ENCODE data around the gene ARHGAP28. TPM values are rescaled to one million over a fixed set of nuclear protein-coding genes. Genes with fewer than 3 reads are reported as not detected.

Gene ARHGAP28
- total RNA-seq, 1 experiment from 2014 or later, result 0.41 TPM

- H3K27ac ChIP-seq (ENCODE audit: low read length), result no peak overlapping the region
- in situ Hi-C loops (cut with HindIII; ENCODE audit: low pct_unique_long_range_greater_than_20kb, low sequenced_read_pairs), result no loop called here
- intact Hi-C loops (cut with micrococcal nuclease; ENCODE audit: unreplicated experiment), result no loop called here
- TF ChIP-seq SIN3A (IDR thresholded peaks at IDR 0.05; ENCODE audit: borderline replicate concordance, insufficient read depth, low read depth, low read length) (no peak), CTCF (IDR thresholded peaks at IDR 0.05) (no peak), POLR2AphosphoS5 (IDR thresholded peaks at IDR 0.05; ENCODE audit: low read depth, low read length) (no peak)
- H3K4me1 ChIP-seq (ENCODE audit: control insufficient read depth, insufficient read depth, low read length), result no peaks in the 10 kb centered on the region
- H3K36me3 ChIP-seq (ENCODE audit: control insufficient read depth, insufficient read depth, low read length), result no peaks in the 10 kb centered on the region
- POLR2A ChIA-PET, result no interaction called here
- no TSS peak for BruUV-seq (replicated peaks)
- no peak overlapping the region for H3K4me3 ChIP-seq (ENCODE audit: low read depth in 2 of 2, low read length in 2 of 2)
- no peaks in the 10 kb centered on the region for H3K27me3 ChIP-seq (ENCODE audit: control insufficient read depth, insufficient read depth, low read length)
- H3K9me3 ChIP-seq (ENCODE audit: control insufficient read depth, insufficient read depth, low read depth, low read length), result no peaks in the 10 kb centered on the region
- DNase-seq (ENCODE audit: low read depth, low spot score) (no peak), ATAC-seq (no peak)
- CTCF ChIA-PET, result no interaction called here
Observed at GRCh38 chr18:6810191-6810590, 80.7 kb downstream of the ARHGAP28 start.

GRCh38 chr18:6811816-6812215, 82.3 kb downstream of the ARHGAP28 start:
- Histone ChIP-seq H3K9me3 (ENCODE audit: control insufficient read depth, insufficient read depth, low read depth, low read length) (no peaks in the 10 kb centered on the region), H3K4me1 (ENCODE audit: control insufficient read depth, insufficient read depth, low read length) (no peaks in the 10 kb centered on the region), H3K4me3 (ENCODE audit: low read depth in 2 of 2, low read length in 2 of 2) (no peak overlapping the region), H3K27me3 (ENCODE audit: control insufficient read depth, insufficient read depth, low read length) (no peaks in the 10 kb centered on the region), H3K27ac (ENCODE audit: low read length) (no peak overlapping the region), H3K36me3 (ENCODE audit: control insufficient read depth, insufficient read depth, low read length) (no peaks in the 10 kb centered on the region)
- POLR2A ChIA-PET, result no interaction called here
- DNase-seq (ENCODE audit: low read depth, low spot score) (no peak), ATAC-seq (no peak)
- TF ChIP-seq POLR2AphosphoS5 (IDR thresholded peaks at IDR 0.05; ENCODE audit: low read depth, low read length) (no peak), SIN3A (IDR thresholded peaks at IDR 0.05; ENCODE audit: borderline replicate concordance, insufficient read depth, low read depth, low read length) (no peak), CTCF (IDR thresholded peaks at IDR 0.05) (no peak), TCF7L2 (IDR thresholded peaks at IDR 0.05; ENCODE audit: low read depth, low read length) (no peak), REST (IDR thresholded peaks at IDR 0.05; ENCODE audit: insufficient read depth in 1 of 2, low read depth in 2 of 2, low read length in 1 of 2) (no peak)
- CTCF ChIA-PET, result no interaction called here
- in situ Hi-C loops (cut with HindIII; ENCODE audit: low pct_unique_long_range_greater_than_20kb, low sequenced_read_pairs) (no loop called here), intact Hi-C loops (cut with micrococcal nuclease; ENCODE audit: unreplicated experiment) (no loop called here)
- no TSS peak for BruUV-seq (replicated peaks)
